ENCODE results near the gene QSOX1. TPM values are rescaled to one million over a fixed set of nuclear protein-coding genes. Genes with fewer than 3 reads are reported as not detected.

The QSOX1 gene
- total RNA-seq, 1 donor: 128 TPM

DNA sequence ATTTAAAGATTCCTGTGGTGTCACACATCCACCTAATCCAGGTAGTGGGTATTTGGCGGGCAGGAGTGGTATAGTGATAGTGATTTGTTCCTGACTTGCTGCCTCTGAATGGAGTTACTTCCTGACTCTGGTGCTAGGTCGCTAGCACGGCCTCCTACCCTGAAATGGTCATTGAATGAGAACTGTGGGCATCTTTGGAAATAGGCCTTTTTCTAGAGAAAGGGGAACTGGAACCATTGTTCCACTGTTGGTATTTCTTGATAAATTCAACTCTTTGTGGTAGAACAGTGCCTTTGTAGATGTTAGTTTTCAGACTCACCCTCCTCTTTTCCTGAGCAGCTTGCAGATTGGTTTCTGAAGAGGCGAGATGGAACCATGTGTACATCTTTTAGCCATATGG is 1.5 kb downstream of the QSOX1 start:
- peak overlapping the region; percentile 92 for H3K4me3 ChIP-seq (ENCODE audit: low read depth, low read length)
- DNase-seq (ENCODE audit: low read depth): no peak
- TF ChIP-seq, protein P1, sequence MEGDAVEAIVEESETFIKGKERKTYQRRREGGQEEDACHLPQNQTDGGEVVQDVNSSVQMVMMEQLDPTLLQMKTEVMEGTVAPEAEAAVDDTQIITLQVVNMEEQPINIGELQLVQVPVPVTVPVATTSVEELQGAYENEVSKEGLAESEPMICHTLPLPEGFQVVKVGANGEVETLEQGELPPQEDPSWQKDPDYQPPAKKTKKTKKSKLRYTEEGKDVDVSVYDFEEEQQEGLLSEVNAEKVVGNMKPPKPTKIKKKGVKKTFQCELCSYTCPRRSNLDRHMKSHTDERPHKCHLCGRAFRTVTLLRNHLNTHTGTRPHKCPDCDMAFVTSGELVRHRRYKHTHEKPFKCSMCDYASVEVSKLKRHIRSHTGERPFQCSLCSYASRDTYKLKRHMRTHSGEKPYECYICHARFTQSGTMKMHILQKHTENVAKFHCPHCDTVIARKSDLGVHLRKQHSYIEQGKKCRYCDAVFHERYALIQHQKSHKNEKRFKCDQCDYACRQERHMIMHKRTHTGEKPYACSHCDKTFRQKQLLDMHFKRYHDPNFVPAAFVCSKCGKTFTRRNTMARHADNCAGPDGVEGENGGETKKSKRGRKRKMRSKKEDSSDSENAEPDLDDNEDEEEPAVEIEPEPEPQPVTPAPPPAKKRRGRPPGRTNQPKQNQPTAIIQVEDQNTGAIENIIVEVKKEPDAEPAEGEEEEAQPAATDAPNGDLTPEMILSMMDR (IDR thresholded peaks at IDR 0.05; ENCODE audit: insufficient read depth, low read depth, low read length): no peak

GRCh38 chr1:180156631-180157091 is 2.0 kb downstream of the QSOX1 start:
- H3K4me3 ChIP-seq (ENCODE audit: low read depth, low read length): peak overlapping the region; percentile 92
- DNase-seq (ENCODE audit: low read depth): peak; percentile 80
- TF ChIP-seq, protein P1 (IDR thresholded peaks at IDR 0.05; ENCODE audit: insufficient read depth, low read depth, low read length): no peak

GRCh38 chr1:180157108-180157507 is 2.4 kb downstream of the QSOX1 start:
- TF ChIP-seq, protein P1 (IDR thresholded peaks at IDR 0.05; ENCODE audit: insufficient read depth, low read depth, low read length): no peak
- peak overlapping the region; percentile 92 for H3K4me3 ChIP-seq (ENCODE audit: low read depth, low read length)
- DNase-seq (ENCODE audit: low read depth): peak; percentile 22

- peak overlapping the region; percentile 92 for H3K4me3 ChIP-seq (ENCODE audit: low read depth, low read length)
- TF ChIP-seq, protein P1 (IDR thresholded peaks at IDR 0.05; ENCODE audit: insufficient read depth, low read depth, low read length): no peak
- DNase-seq (ENCODE audit: low read depth): no peak
These were observed 2.9 kb downstream of the QSOX1 start for GRCh38 chr1:180157576-180158057.

DNA sequence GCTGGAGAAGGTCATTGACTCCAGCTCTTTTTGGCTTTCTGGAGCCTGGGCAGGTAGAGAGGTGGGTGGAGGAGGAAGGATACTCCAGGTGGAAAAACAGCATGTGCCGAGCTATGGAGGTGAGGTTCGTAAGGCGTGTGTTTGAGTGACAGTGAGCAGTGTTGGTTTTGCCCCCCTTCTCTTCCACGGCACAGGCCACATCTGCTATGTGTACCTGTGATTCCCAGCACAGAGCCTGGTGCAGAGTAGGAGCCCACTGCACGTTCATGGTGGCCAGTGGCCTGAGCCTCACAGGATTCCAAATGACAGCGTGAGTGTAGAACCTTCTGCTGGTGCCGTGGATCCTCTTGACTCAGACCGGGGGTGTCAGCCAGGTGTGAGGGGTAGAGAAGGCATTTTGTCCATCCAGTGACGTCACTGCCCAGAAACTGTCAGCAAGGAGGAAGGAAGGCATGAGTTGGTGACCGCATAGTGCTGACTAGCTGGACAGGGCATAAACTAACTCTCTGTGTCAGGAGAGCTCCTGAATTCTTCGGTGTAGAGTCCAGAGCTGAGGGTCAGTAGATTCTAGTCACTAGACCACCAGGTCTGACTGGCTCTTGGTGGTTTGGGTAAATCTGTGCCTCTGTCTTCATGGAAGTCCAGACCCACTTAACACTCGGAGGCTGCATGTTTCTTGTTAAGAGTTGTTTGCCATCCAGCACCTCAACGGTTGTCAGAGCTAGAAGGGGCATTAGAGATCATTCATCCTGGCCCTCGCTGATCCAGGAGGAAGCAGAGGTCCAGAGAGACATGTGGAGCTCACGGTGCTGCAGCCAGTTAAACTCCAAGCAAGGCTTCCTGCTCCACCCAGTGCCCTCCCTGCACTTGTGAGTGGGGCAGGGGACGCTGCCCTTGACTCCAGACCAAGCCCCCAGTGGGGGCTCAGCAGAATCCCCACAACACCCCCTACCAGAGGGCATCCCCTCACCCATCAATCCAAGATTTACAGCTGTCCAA is 3.8 kb downstream of the QSOX1 start:
- no peak overlapping the region for H3K4me3 ChIP-seq (ENCODE audit: low read depth, low read length)
- TF ChIP-seq, protein P1 (IDR thresholded peaks at IDR 0.05; ENCODE audit: insufficient read depth, low read depth, low read length): no peak
- DNase-seq (ENCODE audit: low read depth): no peak

GRCh38 chr1:180160357-180160756 is 5.7 kb downstream of the QSOX1 start:
- no peak for DNase-seq (ENCODE audit: low read depth)
- TF ChIP-seq, protein P1 (IDR thresholded peaks at IDR 0.05; ENCODE audit: insufficient read depth, low read depth, low read length): no peak
- no peak overlapping the region for H3K4me3 ChIP-seq (ENCODE audit: low read depth, low read length)

Data from fibroblast of villous mesenchyme (primary cell).